Fibroblast of lung (primary cell): ENCODE measurements around the gene FBN1.

ENCODE experiments used
- CTCF ChIP-seq, 2 donors: IDR thresholded peaks in 1 of 2; conservative IDR thresholded peaks in 1 of 2; 1 replicate in 1 of 2; 2 replicates in 1 of 2; pipeline ENCODE4 v1.5.1; 2011 to 2012; ENCODE audit warnings: low read length in 2 of 2, control low read depth in 1 of 2, inconsistent platforms in 1 of 2, low read depth in 1 of 2, mild to moderate bottlenecking in 1 of 2
- EZH2 ChIP-seq: IDR thresholded peaks from 2 replicates; pipeline ENCODE4 v1.5.1; 2012; ENCODE audit warnings: low read length, control low read depth, mild to moderate bottlenecking; ENCODE audit errors: missing control alignments

DNA sequence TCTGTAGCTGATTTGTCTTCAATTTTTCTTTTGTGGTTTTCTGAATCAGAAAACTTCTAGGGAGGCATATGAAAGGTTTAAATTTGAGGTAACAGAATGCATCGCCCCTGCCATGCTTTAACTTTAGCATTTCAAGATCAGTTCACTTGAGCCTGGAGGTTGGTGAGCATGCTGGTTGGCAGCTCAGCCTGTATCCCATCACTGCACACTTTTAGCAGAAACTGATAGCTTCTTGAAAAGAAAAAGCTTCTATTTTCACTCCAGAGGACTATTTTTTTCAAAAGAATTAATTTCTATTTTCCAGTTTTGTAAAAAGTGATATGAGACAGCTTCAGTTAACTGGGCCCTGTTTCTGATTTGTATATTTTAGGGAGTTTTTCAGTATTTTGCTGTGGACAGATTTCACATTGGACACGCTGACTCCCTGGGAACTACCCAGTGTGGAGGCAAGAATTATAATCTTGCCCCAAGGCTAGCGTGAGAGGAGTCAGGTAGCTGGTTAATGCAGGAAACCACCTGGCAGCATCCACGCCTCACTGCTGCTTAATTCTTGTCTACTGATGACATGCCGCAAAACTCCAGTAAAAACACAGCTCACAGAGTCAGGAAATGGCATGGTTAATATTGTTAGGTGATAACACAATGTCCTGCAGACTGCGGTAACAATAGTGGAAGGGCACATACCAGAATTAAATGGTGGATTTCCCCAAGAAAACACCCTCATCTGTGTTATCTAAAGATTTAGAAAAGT lies 242.9 kb downstream of the FBN1 start:
- no peak for TF ChIP-seq CTCF (conservative IDR thresholded peaks at IDR 0.05 in 1 of 2, IDR thresholded peaks at IDR 0.05 in 1 of 2; ENCODE audit: low read depth in 1 of 2, low read length in 2 of 2)
- TF ChIP-seq EZH2: no peak
